Fibroblast of gingiva (primary cell): ENCODE measurements around the gene ELOVL1.
A peak's percentile ranks its signal among the peaks of the same experiment; 100 is the strongest.

ENCODE experiments used
- DNase-seq: peaks from one replicate; pipeline ENCODE4 v3.0.0-alpha.2; 2011; ENCODE audit warnings: low read depth

ELOVL1 gene

GRCh38 chr1:43327549-43328292 is 40.1 kb downstream of the ELOVL1 start:
- peak; percentile 84 for DNase-seq

GRCh38 chr1:43325381-43325780 is 42.4 kb downstream of the ELOVL1 start:
- DNase-seq: no peak

- DNase-seq: no peak
These were observed 43.0 kb downstream of the ELOVL1 start for GRCh38 chr1:43324810-43325209.

- no peak for DNase-seq
These were observed 45.3 kb downstream of the ELOVL1 start for GRCh38 chr1:43322506-43322905.

GRCh38 chr1:43321331-43321891 is 46.4 kb downstream of the ELOVL1 start:
- no peak for DNase-seq

- DNase-seq: no peak
These were observed 48.0 kb downstream of the ELOVL1 start for GRCh38 chr1:43319766-43320165.

- DNase-seq: no peak
These were observed 48.5 kb downstream of the ELOVL1 start for GRCh38 chr1:43319288-43319687.

GRCh38 chr1:43318831-43319230 is 49.0 kb downstream of the ELOVL1 start:
- DNase-seq: no peak

- DNase-seq: no peak
These were observed 49.9 kb downstream of the ELOVL1 start for GRCh38 chr1:43317817-43318471.

- no peak for DNase-seq
These were observed 50.9 kb downstream of the ELOVL1 start for GRCh38 chr1:43316738-43317520.

- no peak for DNase-seq
These were observed 51.7 kb downstream of the ELOVL1 start for GRCh38 chr1:43315963-43316737.

- no peak for DNase-seq
These were observed 52.3 kb downstream of the ELOVL1 start for GRCh38 chr1:43315481-43315880.

- DNase-seq: no peak
These were observed 53.6 kb downstream of the ELOVL1 start for GRCh38 chr1:43314233-43314632.

- no peak for DNase-seq
These were observed 54.0 kb downstream of the ELOVL1 start for GRCh38 chr1:43313771-43314170.
